ENCODE data around the gene FIGN. TPM values are rescaled to one million over a fixed set of nuclear protein-coding genes. Genes with fewer than 3 reads are reported as not detected.

The FIGN gene
- total RNA-seq, 1 experiment from 2014 or later: 14.6 TPM

- no peak overlapping the region for H3K27ac Mint-ChIP-seq
- H3K9me3 ChIP-seq (ENCODE audit: control insufficient read depth, low read depth, low read length): no peaks in the 10 kb centered on the region
- H3K23me2 ChIP-seq (ENCODE audit: insufficient read length, low read depth, low read length, poor library complexity, severe bottlenecking): no peaks in the 10 kb centered on the region
- H4K20me1 ChIP-seq (ENCODE audit: control insufficient read depth, insufficient read depth, insufficient read length): no peaks in the 10 kb centered on the region
- no peak overlapping the region for H2BK12ac ChIP-seq (ENCODE audit: insufficient read length, low read depth, low read length)
- no peak overlapping the region for H3K4me2 ChIP-seq (ENCODE audit: insufficient read depth, insufficient read length, low read length)
- no peak overlapping the region for H3T11ph ChIP-seq (ENCODE audit: low read length)
- no peaks in the 10 kb centered on the region for H3K79me1 ChIP-seq (ENCODE audit: insufficient read depth, low read depth, low read length, poor library complexity, severe bottlenecking)
- H3K36me3 Mint-ChIP-seq (ENCODE audit: insufficient read depth in 1 of 3, low read depth in 3 of 3): no peaks in the 10 kb centered on the region
- H3K4ac ChIP-seq (ENCODE audit: low read depth, low read length): no peak overlapping the region
- H3K27ac ChIP-seq (ENCODE audit: insufficient read length, low read depth, low read length): no peak overlapping the region
- no peak overlapping the region for H2AK5ac ChIP-seq (ENCODE audit: insufficient read length, low read length)
- no peak for DNase-seq
- H4K91ac ChIP-seq (ENCODE audit: insufficient read length, low read depth, low read length): no peak overlapping the region
- H3K9me3 Mint-ChIP-seq: no peaks in the 10 kb centered on the region
- no peak overlapping the region for H4K8ac ChIP-seq (replicated peaks; ENCODE audit: insufficient read length, low read depth, low read length)
- no peak overlapping the region for H3K56ac ChIP-seq (ENCODE audit: insufficient read length, low read depth, low read length)
- WGBS (ENCODE audit: extremely low coverage, insufficient read length, low lambda C conversion rate): no CpG with 5 or more reads among the region's 2 CpGs
- no peak overlapping the region for H3K14ac ChIP-seq (ENCODE audit: insufficient read depth, low read length)
- TF ChIP-seq CTCF (conservative IDR thresholded peaks at IDR 0.05): 0 out of 3 replicates have a peak, but pooled peaks have one; percentile 24
- H2AFZ ChIP-seq (ENCODE audit: low read length): no peak overlapping the region
- no peak overlapping the region for H3K18ac ChIP-seq (ENCODE audit: insufficient read length, low read depth, low read length)
- no peaks in the 10 kb centered on the region for H3K4me1 ChIP-seq (ENCODE audit: insufficient read depth, low read length)
- H2BK15ac ChIP-seq (ENCODE audit: low read depth, low read length): no peak overlapping the region
- H4K5ac ChIP-seq (ENCODE audit: insufficient read length, low read depth, low read length): no peak overlapping the region
- H3K27me3 Mint-ChIP-seq (ENCODE audit: low read depth): no peaks in the 10 kb centered on the region
- H3K79me2 ChIP-seq (ENCODE audit: insufficient read depth, low read length): no peaks in the 10 kb centered on the region
- no peak overlapping the region for H3K9ac ChIP-seq (ENCODE audit: extremely low read depth, insufficient read length, low read length)
- no peak overlapping the region for H3K4me3 Mint-ChIP-seq
- no peak overlapping the region for H2BK120ac ChIP-seq (ENCODE audit: low read depth, low read length, poor library complexity, severe bottlenecking)
- no peaks in the 10 kb centered on the region for H3K27me3 ChIP-seq (ENCODE audit: insufficient read depth, low read length)
- no peak overlapping the region for H2BK5ac ChIP-seq (ENCODE audit: insufficient read length, low read length)
- no peak overlapping the region for H3K23ac ChIP-seq (ENCODE audit: insufficient read length, low read depth, low read length)
- H2BK20ac ChIP-seq (ENCODE audit: low read depth, low read length, poor library complexity, severe bottlenecking): no peak overlapping the region
- no peaks in the 10 kb centered on the region for H3K4me1 Mint-ChIP-seq
These were observed 183.1 kb downstream of the FIGN start for GRCh38 chr2:163552758-163553157.

Data from H9 (cell line).